Measurements from ENCODE around the gene GIPC3.

The GIPC3 gene

GRCh38 chr19:3608079-3608641 is 22.9 kb downstream of the GIPC3 start:
- TF ChIP-seq CTCF (IDR thresholded peaks at IDR 0.05; ENCODE audit: low read depth, low read length, missing control alignments), result no peak
- no peak for DNase-seq (ENCODE audit: low read depth)
- in situ Hi-C loops (cut with HindIII; ENCODE audit: low sequenced_read_pairs), result no loop called here
- no peak overlapping the region for H3K4me3 ChIP-seq (ENCODE audit: low read depth, low read length)

GRCh38 chr19:3608750-3609322 is 23.6 kb downstream of the GIPC3 start:
- DNase-seq (ENCODE audit: low read depth), result no peak
- in situ Hi-C loops (cut with HindIII; ENCODE audit: low sequenced_read_pairs), result no loop called here
- no peak for TF ChIP-seq CTCF (IDR thresholded peaks at IDR 0.05; ENCODE audit: low read depth, low read length, missing control alignments)
- H3K4me3 ChIP-seq (ENCODE audit: low read depth, low read length), result no peak overlapping the region

- no peak overlapping the region for H3K4me3 ChIP-seq (ENCODE audit: low read depth, low read length)
- in situ Hi-C loops (cut with HindIII; ENCODE audit: low sequenced_read_pairs), result no loop called here
- no peak for TF ChIP-seq CTCF (IDR thresholded peaks at IDR 0.05; ENCODE audit: low read depth, low read length, missing control alignments)
- DNase-seq (ENCODE audit: low read depth), result no peak
Measured at GRCh38 chr19:3609779-3610719, 24.8 kb downstream of the GIPC3 start.

- no peak for TF ChIP-seq CTCF (IDR thresholded peaks at IDR 0.05; ENCODE audit: low read depth, low read length, missing control alignments)
- no peak for DNase-seq (ENCODE audit: low read depth)
- in situ Hi-C loops (cut with HindIII; ENCODE audit: low sequenced_read_pairs), result no loop called here
- no peak overlapping the region for H3K4me3 ChIP-seq (ENCODE audit: low read depth, low read length)
Measured at GRCh38 chr19:3610745-3611717, 25.8 kb downstream of the GIPC3 start.

- DNase-seq (ENCODE audit: low read depth), result no peak
- H3K4me3 ChIP-seq (ENCODE audit: low read depth, low read length), result no peak overlapping the region
- TF ChIP-seq CTCF (IDR thresholded peaks at IDR 0.05; ENCODE audit: low read depth, low read length, missing control alignments), result no peak
- in situ Hi-C loops (cut with HindIII; ENCODE audit: low sequenced_read_pairs), result no loop called here
Measured at GRCh38 chr19:3611841-3612240, 26.6 kb downstream of the GIPC3 start.

- DNase-seq (ENCODE audit: low read depth), result no peak
- in situ Hi-C loops (cut with HindIII; ENCODE audit: low sequenced_read_pairs), result no loop called here
- no peak overlapping the region for H3K4me3 ChIP-seq (ENCODE audit: low read depth, low read length)
- TF ChIP-seq CTCF (IDR thresholded peaks at IDR 0.05; ENCODE audit: low read depth, low read length, missing control alignments), result no peak
Measured at GRCh38 chr19:3612330-3612729, 27.1 kb downstream of the GIPC3 start.

Measured in astrocyte of the cerebellum (primary cell).